Medulla oblongata (tissue), 1 donor: ENCODE results near the gene SLC38A3.

Experiments used
- DNase-seq: peaks from one replicate; pipeline ENCODE4 v3.0.0-alpha.2; 2015; ENCODE audit errors: extremely low spot score

Gene SLC38A3

DNA sequence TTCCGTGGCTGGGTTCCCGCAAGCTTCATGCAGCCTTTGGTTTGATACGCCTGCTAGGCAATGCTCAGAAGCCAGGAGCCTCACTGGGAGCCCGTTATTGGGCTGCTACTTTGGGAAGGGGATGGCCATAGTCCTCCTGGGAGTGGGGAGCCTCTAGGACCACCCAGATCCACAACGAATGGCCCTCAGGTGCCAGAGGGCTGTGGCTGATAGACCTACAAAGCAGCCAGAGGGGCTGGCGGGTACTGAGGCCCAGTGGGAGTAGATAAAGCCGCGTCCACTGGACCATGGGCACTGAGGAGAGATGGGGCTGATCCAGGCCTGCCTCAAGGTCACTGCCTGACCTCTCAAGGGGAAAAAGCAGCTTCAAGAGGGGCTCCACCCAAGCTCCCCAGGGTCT lies 12.9 kb upstream of the SLC38A3 start:
- no peak for DNase-seq

DNA sequence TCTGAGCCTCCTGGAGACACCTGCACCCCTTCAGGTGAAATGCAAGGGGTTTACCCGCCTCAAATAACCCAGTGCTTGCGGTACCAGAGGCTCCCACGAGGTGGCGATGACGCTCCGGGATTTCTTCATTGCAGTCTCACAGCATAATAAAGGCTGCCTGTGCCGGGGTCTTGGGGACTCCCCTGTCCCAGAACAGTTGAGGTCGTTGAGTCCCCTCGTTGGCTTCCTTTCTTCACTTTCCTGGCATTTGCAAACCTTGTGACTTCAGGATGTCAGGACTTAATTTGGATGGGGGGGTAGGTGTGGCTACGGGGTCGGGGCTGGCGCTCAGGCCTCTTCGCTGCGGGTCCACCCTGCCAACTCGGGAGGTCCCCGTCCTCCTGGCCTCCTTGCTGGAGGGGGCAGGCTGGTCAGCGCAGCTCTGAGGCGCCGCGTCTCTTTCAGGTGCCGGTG lies 12.4 kb upstream of the SLC38A3 start:
- DNase-seq, result peak; percentile 67

- DNase-seq, result no peak
These were observed 11.8 kb upstream of the SLC38A3 start for GRCh38 chr3:50193286-50193685.

GRCh38 chr3:50193746-50194127 lies 11.3 kb upstream of the SLC38A3 start:
- DNase-seq, result no peak

DNA sequence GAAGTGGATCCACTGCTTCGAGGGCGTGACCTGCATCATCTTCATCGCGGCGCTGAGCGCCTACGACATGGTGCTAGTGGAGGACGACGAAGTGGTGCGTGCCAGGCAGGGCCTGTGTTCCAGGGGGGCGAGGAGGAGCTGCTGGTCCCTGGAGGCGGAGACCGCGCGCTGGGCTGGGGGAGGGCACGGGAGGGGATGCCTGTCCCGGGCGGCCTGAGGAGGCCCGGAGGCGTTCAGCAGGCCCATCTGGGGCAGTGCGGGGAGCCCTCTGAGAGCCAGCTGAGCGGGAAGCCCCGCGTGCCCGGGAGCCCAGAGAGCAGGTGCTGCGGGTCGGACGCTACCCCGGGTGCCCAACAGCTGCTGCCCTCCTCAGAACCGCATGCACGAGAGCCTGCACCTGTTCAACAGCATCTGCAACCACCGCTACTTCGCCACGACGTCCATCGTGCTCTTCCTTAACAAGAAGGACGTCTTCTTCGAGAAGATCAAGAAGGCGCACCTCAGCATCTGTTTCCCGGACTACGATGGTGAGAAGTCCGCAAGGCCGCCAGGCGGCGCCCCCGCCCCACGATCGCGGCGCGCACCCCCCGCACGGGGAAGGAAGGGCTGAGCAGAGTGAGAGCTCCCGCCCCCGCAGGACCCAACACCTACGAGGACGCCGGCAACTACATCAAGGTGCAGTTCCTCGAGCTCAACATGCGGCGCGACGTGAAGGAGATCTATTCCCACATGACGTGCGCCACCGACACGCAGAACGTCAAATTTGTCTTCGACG lies 10.8 kb upstream of the SLC38A3 start:
- peak; percentile 74 for DNase-seq

GRCh38 chr3:50194903-50195500 lies 10.1 kb upstream of the SLC38A3 start:
- DNase-seq, result no peak

DNA sequence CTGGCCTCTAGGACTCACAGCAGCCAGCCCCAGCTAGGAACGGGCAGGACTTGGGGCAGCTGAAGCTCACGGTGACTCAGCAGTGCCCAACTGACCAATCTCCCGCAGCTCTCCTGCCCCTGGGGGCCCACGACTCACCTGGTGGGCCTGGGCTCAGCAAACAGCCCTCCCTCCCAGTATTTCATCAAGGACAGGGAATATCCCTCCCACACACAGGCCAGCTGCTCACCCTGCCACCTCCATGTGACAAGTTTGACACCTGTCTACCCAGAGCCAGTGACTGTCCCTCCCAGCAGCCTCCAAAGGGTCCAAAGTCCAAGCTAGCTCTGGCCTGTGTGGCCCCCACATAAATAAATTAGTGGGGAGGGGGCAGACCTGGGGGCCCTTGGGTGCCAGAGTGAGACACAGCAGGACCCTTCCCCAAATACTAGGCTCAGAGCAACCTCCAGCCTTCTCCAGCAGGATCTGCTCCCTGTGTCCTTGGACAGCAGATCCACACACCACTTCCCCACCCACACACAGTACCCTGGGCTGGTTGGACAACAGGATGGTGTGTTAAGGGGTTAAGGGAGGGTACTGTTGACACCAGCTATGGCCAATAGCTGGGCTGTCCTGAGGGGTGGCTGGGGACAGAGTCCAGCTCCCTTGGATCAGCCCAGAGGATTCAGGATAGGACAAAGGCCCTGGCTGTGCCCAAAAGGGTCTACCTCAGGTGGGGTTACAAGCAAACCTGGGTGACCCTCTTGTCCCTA lies 9.4 kb upstream of the SLC38A3 start:
- no peak for DNase-seq

DNA sequence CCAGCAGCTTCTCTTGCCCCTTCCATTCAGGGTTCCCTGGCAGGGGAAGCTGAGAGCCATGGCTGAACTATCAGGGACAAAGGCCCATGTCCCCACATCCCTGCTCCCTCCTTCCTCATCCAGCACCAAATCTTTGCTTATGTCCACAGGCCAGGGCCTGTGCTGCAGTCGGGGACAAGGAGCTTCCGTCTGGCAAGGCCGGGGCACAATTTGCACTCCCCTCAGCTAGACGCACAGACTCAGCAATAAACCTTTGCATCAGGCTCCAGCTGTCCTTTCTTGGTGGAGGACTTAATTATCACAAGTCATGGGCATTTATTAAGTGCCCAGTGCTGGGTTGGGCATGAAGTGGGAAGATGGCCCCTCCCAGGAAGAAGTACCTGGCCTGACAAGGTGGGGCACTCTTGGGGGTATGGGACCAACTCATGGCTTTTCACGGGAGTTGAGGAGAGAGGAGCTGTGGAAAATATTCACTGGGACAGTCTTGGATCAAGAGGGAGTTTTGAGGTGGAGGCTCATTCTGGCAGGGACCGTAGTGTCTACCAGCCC lies 8.7 kb upstream of the SLC38A3 start:
- DNase-seq, result no peak

DNA sequence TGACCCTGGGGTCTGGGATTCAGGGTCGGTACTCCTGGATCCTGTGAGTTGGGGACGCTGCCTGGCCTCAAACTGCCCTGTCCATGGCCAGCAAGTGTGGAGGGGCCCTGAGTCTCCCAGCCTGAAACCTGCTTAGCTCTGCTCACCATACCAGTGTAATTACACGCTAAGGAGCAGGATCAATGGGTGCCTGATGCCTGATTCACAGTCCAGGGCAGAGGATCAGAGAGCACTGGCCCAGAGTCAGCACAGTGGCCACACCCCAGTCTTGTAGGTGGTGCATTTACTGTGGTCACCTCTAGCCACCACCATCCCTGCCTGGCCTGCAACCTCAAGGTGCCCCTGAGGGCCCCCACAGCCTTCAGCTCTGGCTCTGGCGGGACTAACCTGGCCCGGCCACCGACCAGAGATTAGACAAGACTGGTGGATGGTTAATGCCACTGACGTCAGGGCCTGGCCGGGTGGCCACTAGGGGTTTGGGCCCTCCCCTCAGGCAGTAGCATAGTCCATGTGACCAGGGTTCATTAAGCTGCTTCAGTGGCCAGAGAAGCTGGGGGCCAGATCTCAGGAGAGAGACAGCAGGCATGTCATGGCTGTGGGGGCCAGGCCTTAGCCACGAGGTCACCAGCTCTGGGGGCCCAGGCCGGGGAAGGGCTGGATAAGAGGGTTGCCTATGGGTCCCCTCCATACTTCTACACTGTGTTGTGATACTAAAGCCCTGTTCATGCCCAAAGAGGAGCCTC lies 3.3 kb upstream of the SLC38A3 start:
- DNase-seq, result no peak

DNA sequence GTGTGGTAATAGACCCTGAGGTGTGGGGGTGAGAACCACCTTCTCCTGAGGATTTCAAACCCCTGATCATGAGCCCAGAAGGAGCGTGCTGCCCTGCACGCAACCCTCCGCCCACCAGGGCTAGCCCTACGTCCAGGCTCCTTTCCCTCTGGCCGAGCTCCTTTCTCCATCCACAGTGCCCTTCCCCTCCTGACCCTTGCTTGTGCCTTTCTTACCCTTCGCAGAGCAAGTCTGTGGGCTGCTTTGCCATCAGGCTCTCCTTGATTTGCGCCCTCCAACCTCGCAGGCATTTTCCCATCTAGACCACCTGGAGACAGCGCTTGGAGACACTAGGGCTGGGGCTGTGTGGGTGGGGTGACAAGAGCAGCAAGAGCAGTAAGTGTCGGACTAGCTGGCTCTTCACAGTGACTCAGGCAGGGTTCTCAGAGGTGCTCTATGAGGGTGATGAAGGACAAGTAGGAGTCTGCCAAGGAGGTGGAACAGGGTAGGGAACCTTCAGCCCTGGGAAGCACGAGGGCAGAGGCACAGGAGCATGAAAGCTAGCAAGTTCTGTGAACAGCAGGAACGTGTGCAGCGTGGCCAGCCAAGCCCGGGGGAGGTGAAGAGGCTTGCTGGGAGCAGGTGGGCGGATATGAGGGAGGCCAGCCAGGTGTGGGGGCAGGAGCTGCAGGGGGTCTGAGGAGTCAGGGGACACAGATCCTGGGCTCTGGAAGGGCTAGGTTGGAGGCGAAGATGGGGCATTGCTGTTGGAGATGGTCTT lies 2.5 kb upstream of the SLC38A3 start:
- DNase-seq, result no peak

DNA sequence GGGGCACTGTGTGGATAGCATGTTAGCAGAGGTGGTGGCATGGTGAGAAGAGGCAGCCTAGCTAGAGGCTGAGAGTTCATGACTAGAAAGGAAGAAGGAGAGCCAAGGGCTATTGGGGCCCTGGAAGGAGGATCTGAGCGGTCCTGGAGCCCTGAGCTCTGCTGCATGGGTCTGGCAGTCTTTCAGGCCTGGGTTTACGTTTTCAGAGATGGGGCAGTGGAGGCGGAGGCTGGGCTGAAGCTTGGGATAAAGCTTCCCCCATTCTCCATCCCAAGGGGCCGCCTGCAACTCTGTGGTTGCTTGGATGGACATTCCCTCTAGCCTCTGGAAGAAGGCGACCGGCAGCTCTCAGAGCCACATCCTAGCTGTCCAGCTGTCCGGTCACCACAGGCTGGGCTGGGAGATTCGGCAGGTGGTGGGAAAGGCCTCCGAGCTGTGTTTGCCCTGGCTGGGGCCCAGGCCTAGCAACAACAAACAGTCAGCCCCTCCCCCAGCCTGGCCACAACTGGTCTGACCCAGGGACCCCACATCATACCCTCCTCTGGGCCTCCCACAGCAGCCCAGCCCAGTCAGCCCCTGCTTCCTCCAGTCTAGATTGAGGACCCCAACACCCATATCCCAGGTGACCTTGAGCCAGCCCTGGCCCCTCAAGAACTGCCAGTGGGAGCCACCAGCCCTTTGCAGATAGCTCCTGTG lies 1.8 kb upstream of the SLC38A3 start:
- no peak for DNase-seq

- DNase-seq, result no peak
These were observed 965 bp upstream of the SLC38A3 start for GRCh38 chr3:50203809-50204803.

- peak; percentile 64 for DNase-seq
These were observed 574 bp downstream of the SLC38A3 start for GRCh38 chr3:50205413-50206276.

- no peak for DNase-seq
These were observed 2.4 kb downstream of the SLC38A3 start for GRCh38 chr3:50207359-50208042.

DNA sequence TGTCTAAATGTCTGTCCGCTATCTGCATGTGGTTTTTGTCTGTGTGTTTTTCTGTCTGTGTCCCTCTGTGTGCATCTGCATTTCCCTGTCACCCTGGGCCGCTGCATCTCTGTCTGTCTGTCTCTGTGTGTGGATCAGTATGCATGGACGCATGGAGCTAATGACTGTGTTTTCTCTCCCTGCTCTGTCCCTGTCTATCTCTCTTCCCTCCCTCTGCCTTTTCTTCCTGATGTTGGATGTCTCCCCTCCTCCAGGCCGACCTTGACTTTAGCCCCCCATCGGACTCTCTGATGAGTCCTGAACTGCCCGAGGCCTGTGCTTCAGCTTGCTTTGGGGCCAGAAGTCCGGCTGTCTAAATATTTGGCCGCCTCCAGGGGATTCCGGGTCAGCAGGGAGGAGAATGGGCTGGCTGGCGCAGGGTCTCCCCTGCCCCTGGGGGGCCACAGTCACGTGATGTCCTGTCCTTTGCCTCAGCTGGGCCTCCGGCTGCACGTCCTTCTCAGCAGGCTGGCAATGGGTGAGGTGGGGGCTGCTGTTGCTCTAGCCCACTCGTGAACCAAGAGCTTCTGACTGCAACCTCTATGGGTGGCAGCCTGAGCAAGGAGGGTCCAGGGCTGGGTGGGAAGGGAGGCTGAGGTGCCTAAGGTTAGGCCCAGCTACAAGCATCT lies 3.7 kb downstream of the SLC38A3 start:
- no peak for DNase-seq

- DNase-seq, result no peak
These were observed 5.1 kb downstream of the SLC38A3 start for GRCh38 chr3:50210176-50210509.
